Measurements from ENCODE around the gene TMPRSS3.

DNA sequence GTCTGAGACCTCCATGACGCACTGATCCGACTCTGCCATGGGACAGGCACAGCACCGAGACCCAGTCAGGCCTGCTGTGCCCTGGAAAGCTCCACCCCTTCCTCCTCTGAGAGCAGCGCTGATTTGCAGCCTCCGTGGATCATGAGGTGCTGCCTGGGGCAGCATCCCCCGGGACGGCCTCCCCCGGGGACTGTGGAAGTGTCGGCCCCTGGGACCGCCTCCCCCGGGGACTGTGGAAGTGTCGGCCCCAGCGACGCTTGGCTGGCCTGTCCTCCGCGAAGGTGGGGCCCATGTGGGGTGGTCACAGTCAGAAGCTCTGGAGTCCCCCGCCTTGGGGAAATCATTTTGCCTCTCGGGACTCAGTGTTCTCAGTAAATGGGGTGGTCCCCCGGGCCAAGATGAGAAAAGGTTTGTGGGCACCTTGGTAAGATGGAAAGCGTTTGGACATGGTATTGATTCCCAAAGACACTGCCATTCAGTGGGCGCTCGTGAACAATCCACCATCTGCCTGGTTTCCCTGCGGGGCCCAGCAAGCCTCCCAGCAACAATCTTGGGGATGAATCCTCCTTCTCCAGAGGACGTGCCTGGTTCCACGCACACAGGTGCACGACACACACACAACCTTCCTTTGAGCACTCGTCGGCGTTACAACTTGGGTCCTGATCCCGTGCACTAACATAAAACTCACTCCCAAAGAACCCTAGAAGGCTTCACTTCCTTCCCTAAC, 48.1 kb downstream of the TMPRSS3 start:
- TF ChIP-seq, protein P1, sequence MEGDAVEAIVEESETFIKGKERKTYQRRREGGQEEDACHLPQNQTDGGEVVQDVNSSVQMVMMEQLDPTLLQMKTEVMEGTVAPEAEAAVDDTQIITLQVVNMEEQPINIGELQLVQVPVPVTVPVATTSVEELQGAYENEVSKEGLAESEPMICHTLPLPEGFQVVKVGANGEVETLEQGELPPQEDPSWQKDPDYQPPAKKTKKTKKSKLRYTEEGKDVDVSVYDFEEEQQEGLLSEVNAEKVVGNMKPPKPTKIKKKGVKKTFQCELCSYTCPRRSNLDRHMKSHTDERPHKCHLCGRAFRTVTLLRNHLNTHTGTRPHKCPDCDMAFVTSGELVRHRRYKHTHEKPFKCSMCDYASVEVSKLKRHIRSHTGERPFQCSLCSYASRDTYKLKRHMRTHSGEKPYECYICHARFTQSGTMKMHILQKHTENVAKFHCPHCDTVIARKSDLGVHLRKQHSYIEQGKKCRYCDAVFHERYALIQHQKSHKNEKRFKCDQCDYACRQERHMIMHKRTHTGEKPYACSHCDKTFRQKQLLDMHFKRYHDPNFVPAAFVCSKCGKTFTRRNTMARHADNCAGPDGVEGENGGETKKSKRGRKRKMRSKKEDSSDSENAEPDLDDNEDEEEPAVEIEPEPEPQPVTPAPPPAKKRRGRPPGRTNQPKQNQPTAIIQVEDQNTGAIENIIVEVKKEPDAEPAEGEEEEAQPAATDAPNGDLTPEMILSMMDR (IDR thresholded peaks at IDR 0.05): no peak
- no peak for TF ChIP-seq POLR2AphosphoS5 (IDR thresholded peaks at IDR 0.05)
